Nephron (organoid): ENCODE results near the gene GALT.

Source experiments
- H3K27ac Mint-ChIP-seq, 3 experiments: 2 replicates each; pipeline ENCODE4 v1.8.0; 2020; ENCODE audit warnings: mixed read lengths in 3 of 3, mild to moderate bottlenecking in 2 of 3, moderate library complexity in 1 of 3
- H3K27me3 Mint-ChIP-seq: 2 replicates; pipeline ENCODE4 v1.8.0; 2021; ENCODE audit warnings: low read depth, mild to moderate bottlenecking, moderate library complexity, mixed read lengths
- H3K36me3 Mint-ChIP-seq: 2 replicates; pipeline ENCODE4 v1.8.0; 2020; ENCODE audit warnings: low read depth, mixed read lengths
- H3K4me1 Mint-ChIP-seq: 2 replicates; pipeline ENCODE4 v1.8.0; 2020; ENCODE audit warnings: mixed read lengths
- H3K4me3 Mint-ChIP-seq, 3 experiments: 2 replicates each; pipeline ENCODE4 v1.8.0; 2020; ENCODE audit warnings: mild to moderate bottlenecking in 3 of 3, mixed read lengths in 3 of 3, moderate library complexity in 2 of 3
- H3K9me3 Mint-ChIP-seq: 2 replicates; pipeline ENCODE4 v1.8.0; 2020; ENCODE audit warnings: mixed read lengths
- CTCF ChIP-seq, 3 experiments: fragments of 200-600 bp; sonication (generic); IDR thresholded peaks; one replicate each; pipeline ENCODE4 v1.5.0; 2021; ENCODE audit warnings: antibody characterized with exemption in 3 of 3; ENCODE audit not compliant: unreplicated experiment in 3 of 3

Gene GALT

GRCh38 chr9:34656992-34657391, 10.5 kb downstream of the GALT start:
- no peak overlapping the region for H3K27ac Mint-ChIP-seq
- no peak overlapping the region for H3K4me3 Mint-ChIP-seq
- H3K36me3 Mint-ChIP-seq = peaks cover 18% of the 10 kb centered on the region
- H3K27me3 Mint-ChIP-seq = no peaks in the 10 kb centered on the region
- no peaks in the 10 kb centered on the region for H3K9me3 Mint-ChIP-seq
- peaks cover 47% of the 10 kb centered on the region for H3K4me1 Mint-ChIP-seq
- TF ChIP-seq CTCF (IDR thresholded peaks at IDR 0.05; ENCODE audit: unreplicated experiment in 3 of 3) = no peak

- H3K4me1 Mint-ChIP-seq = peaks cover 42% of the 10 kb centered on the region
- H3K36me3 Mint-ChIP-seq = peaks cover 27% of the 10 kb centered on the region
- no peaks in the 10 kb centered on the region for H3K9me3 Mint-ChIP-seq
- peak overlapping the region in 1 of 3 experiments; percentile 30 for H3K4me3 Mint-ChIP-seq
- H3K27ac Mint-ChIP-seq = peak overlapping the region in 1 of 3 experiments; percentile 21
- no peak for TF ChIP-seq CTCF (IDR thresholded peaks at IDR 0.05; ENCODE audit: unreplicated experiment in 3 of 3)
- H3K27me3 Mint-ChIP-seq = no peaks in the 10 kb centered on the region
Measured at GRCh38 chr9:34658461-34658860, 12.0 kb downstream of the GALT start.

GRCh38 chr9:34659592-34660253, 13.2 kb downstream of the GALT start:
- Mint-ChIP-seq H3K36me3 (peaks cover 30% of the 10 kb centered on the region), H3K27me3 (no peaks in the 10 kb centered on the region), H3K4me3 (no peak overlapping the region), H3K27ac (no peak overlapping the region), H3K9me3 (no peaks in the 10 kb centered on the region), H3K4me1 (peaks cover 43% of the 10 kb centered on the region)
- no peak for TF ChIP-seq CTCF (IDR thresholded peaks at IDR 0.05; ENCODE audit: unreplicated experiment in 3 of 3)

- peak within 1 kb of the TSS; percentile 15 to 93 (median 54) for H3K27ac Mint-ChIP-seq
- H3K4me3 Mint-ChIP-seq = peak within 1 kb of the TSS; percentile 29 to 63 (median 59)
- TF ChIP-seq CTCF (IDR thresholded peaks at IDR 0.05; ENCODE audit: unreplicated experiment in 3 of 3) = no peak
- H3K4me1 Mint-ChIP-seq = peaks cover 35% of the 10 kb centered on the region
- H3K27me3 Mint-ChIP-seq = no peaks in the 10 kb centered on the region
- H3K9me3 Mint-ChIP-seq = no peaks in the 10 kb centered on the region
- H3K36me3 Mint-ChIP-seq = peaks cover 33% of the 10 kb centered on the region
Measured at GRCh38 chr9:34662526-34663302, 16.2 kb downstream of the GALT start, which contains the start of gene CCL27. Gene CCL27 (minus strand): TSS chr9:34662657. CDS start chr9:34662633, 24 bp downstream.

- Mint-ChIP-seq H3K4me3 (peak overlapping the region; percentile 29 to 63 (median 59)), H3K4me1 (peaks cover 34% of the 10 kb centered on the region), H3K27ac (peak overlapping the region; percentile 15 to 93 (median 54)), H3K36me3 (peaks cover 35% of the 10 kb centered on the region), H3K9me3 (no peaks in the 10 kb centered on the region), H3K27me3 (no peaks in the 10 kb centered on the region)
- TF ChIP-seq CTCF (IDR thresholded peaks at IDR 0.05; ENCODE audit: unreplicated experiment in 3 of 3) = no peak
Measured at GRCh38 chr9:34663303-34663605, 16.8 kb downstream of the GALT start.
